HEK293T (cell line): Measurements from ENCODE around the gene DLK1.

ENCODE experiments used
- CTCF ChIA-PET: fragments of 350-600 bp; formaldehyde crosslinking; extraction: SDS; loops from one replicate; lab custom pipeline; 2021; ENCODE audit warnings: antibody characterized with exemption, inconsistent platforms; lab: Yijun Ruan, JAX
- POLR2A ChIA-PET: fragments of 350-600 bp; formaldehyde crosslinking; extraction: SDS; loops from one replicate; lab custom pipeline; 2020; ENCODE audit warnings: antibody characterized with exemption, inconsistent platforms; lab: Yijun Ruan, JAX
- DNase-seq: peaks from one replicate; pipeline ENCODE4 v3.0.0; 2012; ENCODE audit warnings: mixed read lengths; ENCODE audit errors: extremely low spot score
- ARNT ChIP-seq: fragments of 450-650 bp; IDR thresholded peaks from 2 replicates; pipeline ENCODE4 v1.6.1; 2017; ENCODE audit warnings: mild to moderate bottlenecking
- BHLHE40 ChIP-seq: fragments of 450-650 bp; IDR thresholded peaks from 2 replicates; pipeline ENCODE4 v1.6.1; 2016; ENCODE audit warnings: mild to moderate bottlenecking, moderate library complexity, borderline replicate concordance
- CTBP1 ChIP-seq: fragments of 450-650 bp; IDR thresholded peaks from 2 replicates; pipeline ENCODE4 v1.6.1; 2016; ENCODE audit warnings: borderline replicate concordance
- ELF4 ChIP-seq: fragments of 450-650 bp; IDR thresholded peaks from 2 replicates; pipeline ENCODE4 v1.6.1; 2017; ENCODE audit warnings: antibody characterized with exemption
- FOXA1 ChIP-seq: fragments of 450-650 bp; IDR thresholded peaks from 2 replicates; pipeline ENCODE4 v1.6.1; 2016; ENCODE audit warnings: mild to moderate bottlenecking
- FOXK2 ChIP-seq: fragments of 450-650 bp; IDR thresholded peaks from 2 replicates; pipeline ENCODE4 v1.6.1; 2016; ENCODE audit warnings: mild to moderate bottlenecking
- FOXM1 ChIP-seq: fragments of 450-650 bp; IDR thresholded peaks from 2 replicates; pipeline ENCODE4 v1.6.1; 2017; ENCODE audit warnings: mild to moderate bottlenecking, borderline replicate concordance
- HDGF ChIP-seq: fragments of 450-650 bp; IDR thresholded peaks from 2 replicates; pipeline ENCODE4 v1.6.1; 2017; ENCODE audit warnings: antibody characterized with exemption, borderline replicate concordance
- L3MBTL2 ChIP-seq: fragments of 450-650 bp; conservative IDR thresholded peaks from 2 replicates; pipeline ENCODE4 v1.6.1; 2016; ENCODE audit warnings: mild to moderate bottlenecking
- LEF1 ChIP-seq: fragments of 450-650 bp; IDR thresholded peaks from 2 replicates; pipeline ENCODE4 v1.6.1; 2017; ENCODE audit warnings: mild to moderate bottlenecking, borderline replicate concordance
- NFRKB ChIP-seq: fragments of 450-650 bp; IDR thresholded peaks from 2 replicates; pipeline ENCODE4 v1.6.1; 2016; ENCODE audit warnings: mild to moderate bottlenecking, moderate library complexity
- PKNOX1 ChIP-seq: fragments of 450-650 bp; IDR thresholded peaks from 2 replicates; pipeline ENCODE4 v1.6.1; 2016
- SP1 ChIP-seq: fragments of 450-650 bp; IDR thresholded peaks from 2 replicates; pipeline ENCODE4 v1.6.1; 2017
- SUZ12 ChIP-seq: fragments of 450-650 bp; IDR thresholded peaks from 2 replicates; pipeline ENCODE4 v1.6.1; 2016; ENCODE audit warnings: mild to moderate bottlenecking
- TARDBP ChIP-seq: fragments of 450-650 bp; IDR thresholded peaks from 2 replicates; pipeline ENCODE4 v1.6.1; 2016
- ZNF384 ChIP-seq: fragments of 450-650 bp; IDR thresholded peaks from 2 replicates; pipeline ENCODE4 v1.6.1; 2016

DLK1 gene

GRCh38 chr14:100690672-100691071 is 36.0 kb upstream of the DLK1 start:
- no peak for DNase-seq
- POLR2A ChIA-PET = no interaction called here
- no peak for TF ChIP-seq L3MBTL2
- TF ChIP-seq SUZ12 = no peak
- no peak for TF ChIP-seq NFRKB
- TF ChIP-seq ZNF384 = no peak
- TF ChIP-seq LEF1 = no peak
- no peak for TF ChIP-seq FOXM1
- TF ChIP-seq HDGF = no peak
- TF ChIP-seq ELF4 = no peak
- no peak for TF ChIP-seq PKNOX1
- no peak for TF ChIP-seq SP1
- TF ChIP-seq BHLHE40 = no peak
- TF ChIP-seq TARDBP = no peak
- no peak for TF ChIP-seq FOXK2
- no peak for TF ChIP-seq CTBP1
- TF ChIP-seq FOXA1 = no peak
- no peak for TF ChIP-seq ARNT
- CTCF ChIA-PET = interaction anchor here (0.5 to 1.2 kb wide), 2 partner anchors 28 to 196 kb away, joined by 3 read pairs; no protein-coding TSS in a partner anchor

- ChIA-PET CTCF (interaction anchor here (0.5 to 1.2 kb wide), 2 partner anchors 29 to 195 kb away, joined by 3 read pairs; no protein-coding TSS in a partner anchor), POLR2A (no interaction called here)
- no peak for TF ChIP-seq PKNOX1
- no peak for TF ChIP-seq ARNT
- no peak for TF ChIP-seq SP1
- no peak for TF ChIP-seq CTBP1
- TF ChIP-seq FOXA1 = no peak
- no peak for TF ChIP-seq BHLHE40
- TF ChIP-seq ELF4 = no peak
- no peak for TF ChIP-seq FOXK2
- no peak for TF ChIP-seq HDGF
- TF ChIP-seq NFRKB = no peak
- TF ChIP-seq SUZ12 = no peak
- no peak for TF ChIP-seq FOXM1
- no peak for TF ChIP-seq L3MBTL2
- TF ChIP-seq LEF1 = no peak
- TF ChIP-seq TARDBP = no peak
- TF ChIP-seq ZNF384 = no peak
- no peak for DNase-seq
Observed at GRCh38 chr14:100691395-100692056, 35.2 kb upstream of the DLK1 start.

GRCh38 chr14:100692256-100692655 is 34.4 kb upstream of the DLK1 start:
- ChIA-PET POLR2A (no interaction called here), CTCF (no interaction called here)
- TF ChIP-seq NFRKB (no peak), PKNOX1 (no peak), ZNF384 (no peak), SUZ12 (no peak), HDGF (no peak), SP1 (no peak), FOXM1 (no peak), BHLHE40 (no peak), TARDBP (no peak)
- DNase-seq = no peak

GRCh38 chr14:100692859-100693558 is 33.7 kb upstream of the DLK1 start:
- CTCF ChIA-PET = interaction anchor here (0.6 to 0.9 kb wide), 4 partner anchors 13 to 308 kb away, joined by 3 to 5 read pairs (median 4); no protein-coding TSS in a partner anchor
- no peak for DNase-seq
- TF ChIP-seq LEF1 (no peak), PKNOX1 (no peak), L3MBTL2 (no peak), FOXK2 (no peak), TARDBP (no peak), FOXA1 (no peak), SUZ12 (no peak), HDGF (no peak), BHLHE40 (no peak), NFRKB (no peak), FOXM1 (no peak), SP1 (no peak), CTBP1 (no peak), ELF4 (no peak)
- POLR2A ChIA-PET = no interaction called here
